Ascending aorta (tissue), 2 donors: Measurements from ENCODE around the gene VPS26C. TPM values are rescaled to one million over a fixed set of nuclear protein-coding genes. Genes with fewer than 3 reads are reported as not detected.
A peak's percentile ranks its signal among the peaks of the same experiment; 100 is the strongest.

Experiments used
- DNase-seq, 2 donors: peaks; one replicate each; pipeline ENCODE4 v3.0.0-alpha.2; 2019; ENCODE audit warnings: low spot score in 2 of 2
- H3K27ac ChIP-seq, 2 donors: fragments of 200-600 bp; sonication (generic); one replicate each; pipeline ENCODE4 v1.5.1; 2016 to 2017; ENCODE audit warnings: mild to moderate bottlenecking in 1 of 2
- H3K27me3 ChIP-seq: fragments of 200-600 bp; sonication (generic); one replicate; pipeline ENCODE4 v1.5.1; 2017
- H3K36me3 ChIP-seq, 2 donors: fragments of 200-600 bp; sonication (generic); one replicate each; pipeline ENCODE4 v1.5.1; 2016
- H3K4me1 ChIP-seq, 2 donors: fragments of 200-600 bp; sonication (generic); one replicate each; pipeline ENCODE4 v1.5.1; 2016 to 2017; ENCODE audit warnings: mild to moderate bottlenecking in 1 of 2
- H3K4me3 ChIP-seq, 2 donors: fragments of 200-600 bp; sonication (generic); one replicate each; pipeline ENCODE4 v1.5.1; 2016 to 2017; ENCODE audit warnings: mild to moderate bottlenecking in 1 of 2
- H3K9me3 ChIP-seq, 2 donors: fragments of 200-600 bp; sonication (generic); one replicate each; pipeline ENCODE4 v1.5.1; 2016
- intact Hi-C: fragments of 100-400 bp; cut with DNase I; formaldehyde crosslinking; loops from one replicate; pipeline ENCODE4 v1.15.1; 2023
- total RNA-seq: library from RNA; depleted of rRNA; stranded (reverse); fragments of >200 nt; gene quantifications from one replicate; pipeline ENCODE4 v1.1.0, GENCODE V29; 2016
- TF ChIP-seq, protein P1 (sequence below), 3 experiments: fragments of 200-600 bp in 2 of 3; fragments of 450-650 bp in 1 of 3; sonication (generic) in 2 of 3; IDR thresholded peaks; one replicate each; pipeline ENCODE4 v1.5.1; 2016 to 2019; ENCODE audit warnings: antibody characterized with exemption in 3 of 3, mild to moderate bottlenecking in 1 of 3, moderate library complexity in 1 of 3

Gene VPS26C
- total RNA-seq, 1 donor from 2014 or later = 137 TPM

DNA sequence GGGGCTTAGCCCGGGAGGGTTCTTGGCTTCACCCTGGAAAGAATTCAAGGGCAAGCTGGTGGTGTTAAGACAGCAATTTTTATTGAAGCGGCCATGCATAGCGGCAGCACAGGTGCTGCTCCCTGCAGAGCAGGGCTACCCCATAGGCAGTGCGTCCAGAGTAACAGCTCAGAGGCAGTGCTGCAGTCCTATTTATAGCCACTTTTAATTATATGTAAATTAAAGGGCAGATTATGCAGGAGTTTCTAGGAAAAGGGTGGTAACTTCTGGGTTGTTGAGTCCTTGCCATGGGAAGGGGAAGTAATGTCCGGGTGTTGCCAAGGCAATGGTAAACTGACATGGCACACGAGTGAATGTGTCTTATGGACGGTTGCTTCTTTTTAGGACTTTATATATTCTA lies 57.0 kb downstream of the VPS26C start:
- Histone ChIP-seq H3K4me3 (no peak overlapping the region), H3K27me3 (no peaks in the 10 kb centered on the region), H3K27ac (no peak overlapping the region), H3K4me1 (peaks cover 4 to 21% of the 10 kb centered on the region in 2 donors), H3K9me3 (no peaks in the 10 kb centered on the region), H3K36me3 (no peaks in the 10 kb centered on the region)
- TF ChIP-seq, protein P1, sequence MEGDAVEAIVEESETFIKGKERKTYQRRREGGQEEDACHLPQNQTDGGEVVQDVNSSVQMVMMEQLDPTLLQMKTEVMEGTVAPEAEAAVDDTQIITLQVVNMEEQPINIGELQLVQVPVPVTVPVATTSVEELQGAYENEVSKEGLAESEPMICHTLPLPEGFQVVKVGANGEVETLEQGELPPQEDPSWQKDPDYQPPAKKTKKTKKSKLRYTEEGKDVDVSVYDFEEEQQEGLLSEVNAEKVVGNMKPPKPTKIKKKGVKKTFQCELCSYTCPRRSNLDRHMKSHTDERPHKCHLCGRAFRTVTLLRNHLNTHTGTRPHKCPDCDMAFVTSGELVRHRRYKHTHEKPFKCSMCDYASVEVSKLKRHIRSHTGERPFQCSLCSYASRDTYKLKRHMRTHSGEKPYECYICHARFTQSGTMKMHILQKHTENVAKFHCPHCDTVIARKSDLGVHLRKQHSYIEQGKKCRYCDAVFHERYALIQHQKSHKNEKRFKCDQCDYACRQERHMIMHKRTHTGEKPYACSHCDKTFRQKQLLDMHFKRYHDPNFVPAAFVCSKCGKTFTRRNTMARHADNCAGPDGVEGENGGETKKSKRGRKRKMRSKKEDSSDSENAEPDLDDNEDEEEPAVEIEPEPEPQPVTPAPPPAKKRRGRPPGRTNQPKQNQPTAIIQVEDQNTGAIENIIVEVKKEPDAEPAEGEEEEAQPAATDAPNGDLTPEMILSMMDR (IDR thresholded peaks at IDR 0.05) = no peak
- intact Hi-C loops = no loop called here
- peak in 1 of 2 donors; percentile 7 for DNase-seq

DNA sequence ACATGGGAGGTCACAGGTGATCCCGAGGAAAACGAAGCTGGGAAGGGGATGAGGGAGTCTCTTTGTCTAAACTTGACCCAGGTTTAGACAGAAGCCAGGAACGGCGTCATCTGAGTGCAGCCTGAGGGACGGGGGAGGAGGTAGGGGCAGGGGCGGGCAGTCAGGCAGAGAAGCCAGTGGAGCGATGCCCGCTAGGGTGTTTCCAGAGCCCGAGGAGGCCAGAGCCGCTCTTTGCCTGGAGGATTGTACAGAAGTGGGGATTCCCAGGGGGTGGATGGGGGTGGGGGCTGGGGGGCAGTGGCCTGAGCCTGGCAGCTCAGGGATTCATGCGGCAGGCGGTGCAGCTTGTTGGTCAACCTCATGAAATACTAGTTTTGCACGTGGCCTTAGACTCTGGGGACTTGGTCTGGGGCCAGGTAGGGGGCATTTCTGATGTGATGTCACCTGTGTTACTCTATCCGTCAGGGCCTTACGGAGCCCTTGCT lies 58.4 kb downstream of the VPS26C start:
- H3K4me3 ChIP-seq = no peak overlapping the region
- H3K4me1 ChIP-seq = peaks cover 4 to 21% of the 10 kb centered on the region in 2 donors
- H3K27ac ChIP-seq = no peak overlapping the region
- H3K9me3 ChIP-seq = no peaks in the 10 kb centered on the region
- intact Hi-C loops = loop anchor here (5.0 kb wide), 1 partner anchor 59 kb away; the partner anchor contains the start of gene VPS26C
- H3K36me3 ChIP-seq = no peaks in the 10 kb centered on the region
- H3K27me3 ChIP-seq = no peaks in the 10 kb centered on the region
- TF ChIP-seq, protein P1 (IDR thresholded peaks at IDR 0.05) = no peak
- peak in 1 of 2 donors; percentile 56 for DNase-seq

DNA sequence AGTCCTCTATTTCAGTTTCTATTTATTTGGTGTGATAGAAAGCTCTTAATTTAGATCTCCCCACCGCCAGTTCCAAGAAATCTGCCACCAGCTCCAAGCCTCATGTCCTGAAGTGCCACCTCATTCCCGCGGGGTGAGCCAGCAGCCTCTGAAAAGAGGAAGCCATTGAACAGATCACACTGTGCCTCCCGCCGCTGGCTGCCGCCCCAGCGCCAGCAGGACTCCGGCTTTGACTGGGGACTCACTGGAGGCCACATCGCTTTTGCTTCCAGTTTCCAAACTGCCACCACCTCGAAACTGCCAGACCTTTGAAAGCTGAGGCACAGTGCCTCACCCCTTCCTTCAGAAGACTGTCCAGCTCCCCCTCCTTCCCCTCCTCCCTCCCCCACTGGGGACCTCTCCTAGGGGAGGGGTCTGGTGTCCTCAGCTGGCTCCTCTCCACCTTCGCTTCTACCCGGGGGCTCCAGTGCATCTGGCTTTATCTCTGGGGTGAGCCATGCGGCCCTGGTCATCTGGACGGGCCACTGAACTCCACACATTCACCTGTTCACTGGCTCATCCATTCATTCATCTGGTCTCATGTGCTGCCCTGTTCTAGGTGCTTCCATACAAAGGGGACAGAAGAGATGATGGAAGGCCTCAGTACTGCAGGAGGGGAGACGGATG lies 58.9 kb downstream of the VPS26C start:
- peaks cover 0 to under 1% of the 10 kb centered on the region in 2 donors for H3K36me3 ChIP-seq
- H3K27ac ChIP-seq = peak overlapping the region; percentile 50 to 69
- intact Hi-C loops = loop anchor here (5.0 kb wide), 1 partner anchor 59 kb away; the partner anchor contains the start of gene VPS26C
- H3K4me3 ChIP-seq = peak overlapping the region; percentile 24 to 25
- peaks cover 4 to 21% of the 10 kb centered on the region in 2 donors for H3K4me1 ChIP-seq
- no peaks in the 10 kb centered on the region for H3K27me3 ChIP-seq
- H3K9me3 ChIP-seq = no peaks in the 10 kb centered on the region
- DNase-seq = peak; percentile 51 to 91
- TF ChIP-seq, protein P1 (IDR thresholded peaks at IDR 0.05) = no peak

DNA sequence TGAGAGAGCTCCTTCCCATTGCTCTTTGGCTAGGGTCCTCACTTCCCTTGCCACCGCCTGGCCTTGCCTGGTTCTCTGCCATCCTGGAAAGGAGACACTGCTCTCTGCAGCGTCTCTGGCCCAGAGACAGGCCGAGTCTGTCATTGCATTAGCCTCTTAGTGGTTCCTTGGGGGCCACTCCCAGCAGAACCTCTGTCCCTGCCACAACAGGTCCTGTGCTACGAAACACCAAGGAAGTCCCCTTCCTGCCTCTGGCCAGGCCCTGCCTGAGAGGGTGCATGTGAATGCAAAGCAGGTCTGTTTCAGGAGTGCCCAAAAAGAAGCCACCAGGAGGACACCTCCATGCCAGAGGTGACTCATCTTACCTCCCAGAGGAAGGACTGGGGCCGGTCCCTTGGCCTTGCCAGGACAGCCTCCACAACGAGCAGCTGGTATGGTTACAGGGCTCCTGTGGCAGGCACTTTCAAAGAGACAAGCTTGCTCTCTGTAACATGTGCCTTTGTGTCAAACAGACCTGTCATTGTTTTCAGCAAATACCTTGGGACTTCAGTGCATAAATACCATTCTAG lies 59.6 kb downstream of the VPS26C start:
- H3K4me3 ChIP-seq = peak overlapping the region; percentile 24 to 25
- DNase-seq = peak in 1 of 2 donors; percentile 66
- H3K27ac ChIP-seq = peak overlapping the region; percentile 50 to 69
- no peaks in the 10 kb centered on the region for H3K27me3 ChIP-seq
- TF ChIP-seq, protein P1 (IDR thresholded peaks at IDR 0.05) = no peak
- peaks cover 0 to 7% of the 10 kb centered on the region in 2 donors for H3K36me3 ChIP-seq
- peaks cover 4 to 21% of the 10 kb centered on the region in 2 donors for H3K4me1 ChIP-seq
- H3K9me3 ChIP-seq = no peaks in the 10 kb centered on the region
- intact Hi-C loops = loop anchor here (5.0 kb wide), 1 partner anchor 60 kb away; the partner anchor contains the start of gene VPS26C

DNA sequence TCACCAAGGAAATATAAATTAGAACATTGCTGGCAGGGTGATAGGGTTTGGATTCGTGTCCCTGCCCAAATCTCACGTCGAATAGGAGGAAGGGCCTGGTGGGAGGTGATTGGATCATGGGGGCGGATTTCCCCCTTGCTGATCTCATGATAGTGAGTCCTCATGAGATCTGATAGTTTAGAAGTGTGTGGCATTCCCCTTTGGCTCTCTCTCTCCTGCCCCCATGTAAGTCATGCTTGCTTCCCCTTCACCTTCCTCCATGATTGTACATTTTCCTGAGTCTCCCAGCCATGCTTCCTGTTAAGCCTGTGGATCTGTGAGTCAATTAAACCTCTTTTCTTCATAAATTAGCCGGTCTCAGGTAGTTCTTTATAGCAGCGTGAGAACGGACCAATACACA lies 60.6 kb downstream of the VPS26C start:
- Histone ChIP-seq H3K9me3 (no peaks in the 10 kb centered on the region), H3K27ac (peak overlapping the region; percentile 50 to 69), H3K27me3 (no peaks in the 10 kb centered on the region), H3K4me3 (no peak overlapping the region), H3K36me3 (peaks cover 7 to 18% of the 10 kb centered on the region in 2 donors), H3K4me1 (peaks cover 4 to 21% of the 10 kb centered on the region in 2 donors)
- TF ChIP-seq, protein P1 (IDR thresholded peaks at IDR 0.05) = no peak
- DNase-seq = peak in 1 of 2 donors; percentile 18
- intact Hi-C loops = loop anchor here (5.0 kb wide), 1 partner anchor 61 kb away; the partner anchor contains the start of gene VPS26C
